ENCODE measurements around the gene ZNF384.

ZNF384 gene

DNA sequence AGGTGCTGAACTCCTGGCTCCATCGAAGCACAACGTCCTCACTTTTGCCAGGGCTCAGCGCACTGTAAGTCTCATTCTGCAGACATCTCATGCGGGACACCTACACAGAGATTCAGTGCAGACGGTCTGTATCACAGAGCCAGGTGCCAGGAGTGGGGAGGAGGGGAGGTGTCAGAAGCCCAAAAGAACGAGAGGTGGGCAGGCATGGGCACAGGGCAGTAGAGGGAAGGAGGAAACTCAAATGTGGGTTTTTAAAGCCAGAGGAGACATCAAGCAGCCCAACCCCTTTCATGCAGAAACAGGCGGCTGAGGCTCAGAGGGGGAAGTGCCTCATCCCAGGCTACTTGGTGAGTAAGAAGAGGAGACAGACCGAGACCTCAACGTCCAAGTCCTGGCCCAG lies 50.9 kb downstream of the ZNF384 start:
- no peak overlapping the region for H3K4me3 ChIP-seq (ENCODE audit: low read depth, low read length)
- peak; percentile 77 for DNase-seq (ENCODE audit: low read depth)
- no peak for TF ChIP-seq MYC (IDR thresholded peaks at IDR 0.05; ENCODE audit: low read depth, low read length)
- TF ChIP-seq POLR2A (IDR thresholded peaks at IDR 0.05; ENCODE audit: extremely low read depth, insufficient read length) = no peak
- no peak for TF ChIP-seq CTCF (IDR thresholded peaks at IDR 0.05; ENCODE audit: low read depth, low read length)
- TF ChIP-seq MAX (IDR thresholded peaks at IDR 0.05; ENCODE audit: low read depth, low read length) = no peak

GRCh38 chr12:6635856-6636531 lies 53.2 kb downstream of the ZNF384 start, which contains the start of gene LPAR5:
LPAR5 (minus strand) TSS chr12:6635959; CDS start chr12:6621248, 14,711 bp downstream.
- no peak within 1 kb of the TSS for H3K4me3 ChIP-seq (ENCODE audit: low read depth, low read length)
- peak; percentile 70 for DNase-seq (ENCODE audit: low read depth)
- TF ChIP-seq MYC (IDR thresholded peaks at IDR 0.05; ENCODE audit: low read depth, low read length) (peak; percentile 22; the same call in 1 of the 2 replicates), MAX (IDR thresholded peaks at IDR 0.05; ENCODE audit: low read depth, low read length) (no peak), POLR2A (IDR thresholded peaks at IDR 0.05; ENCODE audit: extremely low read depth, insufficient read length) (peak; percentile 38), CTCF (IDR thresholded peaks at IDR 0.05; ENCODE audit: low read depth, low read length) (no peak)

DNA sequence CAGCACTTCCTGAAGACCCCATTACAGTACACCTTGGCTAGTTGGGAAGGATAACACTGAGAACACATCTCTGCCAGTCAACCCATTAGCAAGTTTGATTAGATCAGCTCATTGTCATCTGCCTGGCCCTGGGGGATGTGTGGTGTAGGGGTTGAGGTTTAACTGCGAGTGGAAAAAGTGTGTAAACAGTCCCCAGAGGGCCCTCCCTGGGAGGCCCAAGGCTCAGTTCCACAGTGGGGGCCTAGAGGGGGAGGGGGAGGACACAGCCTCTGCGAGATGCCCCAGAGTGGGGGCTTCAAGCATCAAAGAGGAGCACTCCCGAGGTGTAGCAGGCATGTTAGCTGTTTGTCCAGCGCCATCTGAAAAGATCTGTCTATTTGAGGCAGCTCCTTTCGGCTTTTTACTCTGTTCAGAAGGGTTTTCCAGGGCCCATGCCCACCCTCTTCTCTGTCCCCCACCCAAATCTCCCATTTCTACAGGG lies 53.8 kb downstream of the ZNF384 start:
- DNase-seq (ENCODE audit: low read depth) = peak; percentile 78
- no peak overlapping the region for H3K4me3 ChIP-seq (ENCODE audit: low read depth, low read length)

DNA sequence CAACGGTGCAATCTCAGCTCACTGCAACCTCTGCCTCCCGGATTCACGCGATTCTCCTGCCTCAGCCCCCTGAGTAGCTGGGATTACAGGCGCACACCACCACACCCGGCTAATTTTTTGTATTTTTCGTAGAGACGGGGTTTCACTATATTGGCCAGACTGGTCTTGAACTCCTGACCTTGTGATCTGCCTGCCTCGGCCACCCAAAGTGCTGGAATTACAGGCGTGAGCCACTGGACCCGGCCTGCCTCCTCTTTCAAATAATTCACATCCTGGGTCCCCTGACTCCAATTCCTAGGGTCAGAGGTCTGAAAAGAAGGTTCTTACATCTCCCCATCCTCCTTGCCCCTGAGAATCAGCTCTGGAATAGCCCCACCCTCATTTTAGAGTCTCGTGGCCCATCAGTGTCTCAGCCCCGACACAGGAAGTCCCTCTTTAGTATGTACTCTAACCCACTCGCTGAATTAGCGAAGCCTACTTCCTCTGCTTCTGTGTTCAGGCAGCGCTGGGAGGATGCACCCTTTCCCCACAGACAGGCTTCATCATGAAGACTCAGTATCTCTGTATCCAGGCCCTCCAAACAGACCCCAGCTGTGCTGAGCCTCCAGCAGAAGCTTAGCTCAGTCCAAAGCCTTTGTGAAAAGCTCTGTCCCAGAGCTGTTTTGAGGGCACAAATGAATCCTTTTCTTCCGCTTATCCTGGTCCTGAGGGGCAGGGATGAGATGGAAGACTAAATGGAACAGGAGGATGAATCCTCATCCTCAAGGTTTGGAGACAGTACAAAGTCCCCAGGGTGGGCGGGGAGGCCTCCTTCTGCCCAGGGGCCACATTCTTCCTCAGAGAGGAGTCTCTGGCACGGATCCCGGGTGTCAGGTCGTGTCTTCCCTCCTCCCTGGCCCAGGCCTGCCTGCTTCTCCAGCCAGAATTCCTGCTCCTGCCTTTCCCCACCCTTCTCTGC lies 56.9 kb downstream of the ZNF384 start:
- DNase-seq (ENCODE audit: low read depth) = peak; percentile 70
- no peak overlapping the region for H3K4me3 ChIP-seq (ENCODE audit: low read depth, low read length)
- TF ChIP-seq CTCF (IDR thresholded peaks at IDR 0.05; ENCODE audit: low read depth, low read length) (no peak), MAX (IDR thresholded peaks at IDR 0.05; ENCODE audit: low read depth, low read length) (no peak), MYC (IDR thresholded peaks at IDR 0.05; ENCODE audit: low read depth, low read length) (no peak), POLR2A (IDR thresholded peaks at IDR 0.05; ENCODE audit: extremely low read depth, insufficient read length) (no peak)

More for the DNA sequence above, 53.8 kb downstream of the ZNF384 start:
- no peak for TF ChIP-seq CTCF (IDR thresholded peaks at IDR 0.05; ENCODE audit: low read depth, low read length)
- TF ChIP-seq MAX (IDR thresholded peaks at IDR 0.05; ENCODE audit: low read depth, low read length) = no peak
- TF ChIP-seq MYC (IDR thresholded peaks at IDR 0.05; ENCODE audit: low read depth, low read length) = no peak
- TF ChIP-seq POLR2A (IDR thresholded peaks at IDR 0.05; ENCODE audit: extremely low read depth, insufficient read length) = no peak

GRCh38 chr12:6631549-6631961 lies 57.6 kb downstream of the ZNF384 start:
- no peak overlapping the region for H3K4me3 ChIP-seq (ENCODE audit: low read depth, low read length)
- DNase-seq (ENCODE audit: low read depth) = no peak
- TF ChIP-seq CTCF (IDR thresholded peaks at IDR 0.05; ENCODE audit: low read depth, low read length) = no peak
- TF ChIP-seq MYC (IDR thresholded peaks at IDR 0.05; ENCODE audit: low read depth, low read length) = no peak
- no peak for TF ChIP-seq MAX (IDR thresholded peaks at IDR 0.05; ENCODE audit: low read depth, low read length)
- no peak for TF ChIP-seq POLR2A (IDR thresholded peaks at IDR 0.05; ENCODE audit: extremely low read depth, insufficient read length)
